ENCODE results near the gene ANK3. TPM values are rescaled to one million over a fixed set of nuclear protein-coding genes. Genes with fewer than 3 reads are reported as not detected.
"Not testable (repeated sequence)": the region's sequence is repeated elsewhere in the genome, so short reads cannot be mapped to it uniquely, and the experiment has no call there.

ANK3 gene
- total RNA-seq, 2 donors from 2014 or later: 41.0 to 113 TPM

- WGBS, 2 donors: 23 to 28% methylated on average over 5 of the region's 5 CpGs
- intact Hi-C loops (cut with DNase I): no loop called here
- H3K4me3 ChIP-seq: no peak overlapping the region
- no peaks in the 10 kb centered on the region for H3K9me3 ChIP-seq
- H3K36me3 ChIP-seq (replicated peaks in 1 of 2; ENCODE audit: insufficient read depth in 1 of 2, low read depth in 2 of 2): no peaks in the 10 kb centered on the region
- H3K27me3 ChIP-seq: no peaks in the 10 kb centered on the region
- TF ChIP-seq POLR2A (IDR thresholded peaks at IDR 0.05) (no peak), CTCF (IDR thresholded peaks at IDR 0.05) (no peak)
- no peak overlapping the region for H3K27ac ChIP-seq
- DNase-seq (no peak), ATAC-seq (no peak)
- H3K4me1 ChIP-seq: peaks cover 47% of the 10 kb centered on the region
Measured at GRCh38 chr10:60042262-60042661, 347.4 kb downstream of the ANK3 start.

GRCh38 chr10:60041489-60042133 is 348.1 kb downstream of the ANK3 start:
- no peak for DNase-seq

GRCh38 chr10:60040014-60040662 is 349.5 kb downstream of the ANK3 start:
- Histone ChIP-seq H3K9me3 (no peaks in the 10 kb centered on the region), H3K27me3 (no peaks in the 10 kb centered on the region), H3K27ac (no peak overlapping the region), H3K4me1 (peaks cover 39% of the 10 kb centered on the region), H3K36me3 (replicated peaks in 1 of 2; ENCODE audit: insufficient read depth in 1 of 2, low read depth in 2 of 2) (no peaks in the 10 kb centered on the region), H3K4me3 (no peak overlapping the region)
- 10 to 29% methylated on average over 3 of the region's 3 CpGs for WGBS, 2 donors
- no peak for DNase-seq
- no peak for TF ChIP-seq POLR2A (IDR thresholded peaks at IDR 0.05)
- TF ChIP-seq CTCF (IDR thresholded peaks at IDR 0.05): no peak
- ATAC-seq: peak; percentile 55
- intact Hi-C loops (cut with DNase I): no loop called here

More at GRCh38 chr10:60041489-60042133, 348.1 kb downstream of the ANK3 start:
- no peaks in the 10 kb centered on the region for H3K27me3 ChIP-seq
- no peak for TF ChIP-seq POLR2A (IDR thresholded peaks at IDR 0.05)
- no peak for TF ChIP-seq CTCF (IDR thresholded peaks at IDR 0.05)
- 47 to 48% methylated on average over 3 of the region's 3 CpGs for WGBS, 2 donors
- H3K9me3 ChIP-seq: no peaks in the 10 kb centered on the region
- H3K36me3 ChIP-seq (replicated peaks in 1 of 2; ENCODE audit: insufficient read depth in 1 of 2, low read depth in 2 of 2): no peaks in the 10 kb centered on the region
- intact Hi-C loops (cut with DNase I): no loop called here
- no peak overlapping the region for H3K4me3 ChIP-seq
- no peak overlapping the region for H3K27ac ChIP-seq
- peaks cover 47% of the 10 kb centered on the region for H3K4me1 ChIP-seq
- ATAC-seq: no peak

GRCh38 chr10:60035984-60036383 is 353.7 kb downstream of the ANK3 start:
- ATAC-seq (no peak), DNase-seq (no peak)
- no peaks in the 10 kb centered on the region for H3K9me3 ChIP-seq
- H3K4me1 ChIP-seq: peaks cover 16% of the 10 kb centered on the region
- 82 to 100% methylated on average over 1 of the region's 1 CpG for WGBS, 2 donors
- H3K27ac ChIP-seq: no peak overlapping the region
- H3K36me3 ChIP-seq (replicated peaks in 1 of 2; ENCODE audit: insufficient read depth in 1 of 2, low read depth in 2 of 2): no peaks in the 10 kb centered on the region
- H3K4me3 ChIP-seq: no peak overlapping the region
- intact Hi-C loops (cut with DNase I): loop anchor here (10.0 kb wide), 1 partner anchor 401 kb away; no protein-coding TSS in a partner anchor
- TF ChIP-seq POLR2A (IDR thresholded peaks at IDR 0.05): no peak
- no peak for TF ChIP-seq CTCF (IDR thresholded peaks at IDR 0.05)
- H3K27me3 ChIP-seq: no peaks in the 10 kb centered on the region

GRCh38 chr10:60035375-60035774 is 354.3 kb downstream of the ANK3 start:
- intact Hi-C loops (cut with DNase I): loop anchor here (10.0 kb wide), 1 partner anchor 401 kb away; no protein-coding TSS in a partner anchor

More at GRCh38 chr10:60035375-60035774, 354.3 kb downstream of the ANK3 start:
- not testable (repeated sequence) for H3K27ac ChIP-seq; H3K9me3 ChIP-seq; ATAC-seq; H3K36me3 ChIP-seq (replicated peaks in 1 of 2; ENCODE audit: insufficient read depth in 1 of 2, low read depth in 2 of 2); H3K4me3 ChIP-seq; H3K27me3 ChIP-seq
- DNase-seq: peak in 2 of 4 donors; percentile 21 to 66
- WGBS, 2 donors: 34 to 60% methylated on average over 5 of the region's 5 CpGs
- H3K4me1 ChIP-seq: peaks cover 11% of the 10 kb centered on the region
